CD14-positive monocyte (primary cell): ENCODE measurements around the gene BLOC1S1. TPM values are rescaled to one million over a fixed set of nuclear protein-coding genes. Genes with fewer than 3 reads are reported as not detected.

Source experiments
- DNase-seq, 3 donors: peaks; one replicate each; pipeline ENCODE4 v3.0.0-alpha.2; 2011 to 2022
- H2AFZ ChIP-seq: 2 replicates; pipeline ENCODE4 v1.6.0; 2012; ENCODE audit warnings: mild to moderate bottlenecking, low read depth, low read length, inconsistent platforms; ENCODE audit not compliant: insufficient read depth, poor library complexity, severe bottlenecking
- H3K27ac ChIP-seq, 2 donors: 1 replicate in 1 of 2; 2 replicates in 1 of 2; pipeline ENCODE4 v1.5.1; 2012 to 2013; ENCODE audit warnings: low read length in 2 of 2, control low read depth in 1 of 2, inconsistent platforms in 1 of 2, low read depth in 1 of 2, mild to moderate bottlenecking in 1 of 2
- H3K27me3 ChIP-seq, 2 donors: one replicate each; pipeline versions ENCODE4 v1.6.0 to v1.6.1; 2011 to 2013; ENCODE audit warnings: low read length in 2 of 2; ENCODE audit not compliant: control insufficient read depth in 2 of 2, insufficient read depth in 2 of 2
- H3K36me3 ChIP-seq, 2 donors: replicated peaks in 1 of 2; 1 replicate in 1 of 2; 2 replicates in 1 of 2; pipeline versions ENCODE4 v1.5.1 to v1.6.1; 2012 to 2013; ENCODE audit warnings: low read length in 2 of 2, control low read depth in 1 of 2, inconsistent platforms in 1 of 2, mild to moderate bottlenecking in 1 of 2; ENCODE audit not compliant: insufficient read depth in 2 of 2, control insufficient read depth in 1 of 2
- H3K4me1 ChIP-seq, 2 donors: 1 replicate in 1 of 2; 2 replicates in 1 of 2; pipeline versions ENCODE4 v1.5.1 to v1.6.1; 2012 to 2013; ENCODE audit warnings: low read length in 2 of 2, control low read depth in 1 of 2, inconsistent platforms in 1 of 2, mild to moderate bottlenecking in 1 of 2, moderate library complexity in 1 of 2; ENCODE audit not compliant: insufficient read depth in 2 of 2, control insufficient read depth in 1 of 2
- H3K4me2 ChIP-seq: replicated peaks from 2 replicates; pipeline ENCODE3; 2012; ENCODE audit warnings: low read length, moderate library complexity, mild to moderate bottlenecking; ENCODE audit not compliant: poor library complexity, severe bottlenecking; ENCODE audit errors: extremely low read depth
- H3K4me3 ChIP-seq, 3 experiments: fragments of 200-600 bp in 1 of 3; sonication (generic) in 1 of 3; replicated peaks in 1 of 3; 1 replicate in 2 of 3; 2 replicates in 1 of 3; pipeline ENCODE4 v1.5.1; 2011 to 2013; ENCODE audit warnings: low read length in 3 of 3, mild to moderate bottlenecking in 3 of 3, control low read depth in 2 of 3, low read depth in 2 of 3, inconsistent platforms in 1 of 3, moderate library complexity in 1 of 3
- H3K79me2 ChIP-seq: 2 replicates; pipeline ENCODE4 v1.6.0; 2012; ENCODE audit warnings: mild to moderate bottlenecking, control low read depth, inconsistent platforms, low read length, moderate library complexity; ENCODE audit not compliant: insufficient read depth
- H3K9ac ChIP-seq: 2 replicates; pipeline ENCODE4 v1.6.0; 2017; ENCODE audit warnings: low read length, mild to moderate bottlenecking; ENCODE audit not compliant: insufficient read depth, poor library complexity, severe bottlenecking
- H3K9me3 ChIP-seq, 2 donors: replicated peaks in 1 of 2; 1 replicate in 1 of 2; 2 replicates in 1 of 2; pipeline versions ENCODE4 v1.5.1 to v1.6.1; 2012 to 2013; ENCODE audit warnings: low read length in 2 of 2, control low read depth in 1 of 2; ENCODE audit not compliant: control insufficient read depth in 1 of 2, insufficient read depth in 1 of 2
- H4K20me1 ChIP-seq: 2 replicates; pipeline ENCODE4 v1.6.0; 2012; ENCODE audit warnings: mild to moderate bottlenecking, low read length, control low read depth, moderate library complexity; ENCODE audit not compliant: insufficient read depth
- H3K27ac Mint-ChIP-seq, 7 donors: one replicate each; pipeline ENCODE4 v1.8.0; 2020; ENCODE audit warnings: mild to moderate bottlenecking in 7 of 7, mixed read lengths in 7 of 7, moderate library complexity in 6 of 7, inconsistent platforms in 2 of 7
- H3K27me3 Mint-ChIP-seq, 3 donors: one replicate each; pipeline ENCODE4 v1.8.0; 2021 to 2022; ENCODE audit warnings: low read depth in 3 of 3, mild to moderate bottlenecking in 3 of 3, mixed read lengths in 3 of 3, moderate library complexity in 3 of 3, inconsistent platforms in 1 of 3
- H3K36me3 Mint-ChIP-seq, 2 donors: one replicate each; pipeline ENCODE4 v1.8.0; 2020; ENCODE audit warnings: mixed read lengths in 2 of 2, inconsistent platforms in 1 of 2, mild to moderate bottlenecking in 1 of 2
- H3K4me1 Mint-ChIP-seq: one replicate; pipeline ENCODE4 v1.8.0; 2020; ENCODE audit warnings: mild to moderate bottlenecking, mixed read lengths
- H3K4me3 Mint-ChIP-seq, 2 donors: one replicate each; pipeline ENCODE4 v1.8.0; 2020; ENCODE audit warnings: mild to moderate bottlenecking in 2 of 2, mixed read lengths in 2 of 2, moderate library complexity in 1 of 2
- H3K9me3 Mint-ChIP-seq, 7 donors: one replicate each; pipeline ENCODE4 v1.8.0; 2020 to 2022; ENCODE audit warnings: mixed read lengths in 7 of 7, mild to moderate bottlenecking in 6 of 7, moderate library complexity in 6 of 7, inconsistent platforms in 2 of 7
- CTCF ChIP-seq: fragments of 200-600 bp; IDR thresholded peaks from one replicate; pipeline ENCODE4 v1.8.0; 2022; ENCODE audit warnings: antibody characterized with exemption, mild to moderate bottlenecking
- WGBS: methylation state at CpG from one replicate; pipeline ENCODE4 v1.1.5; 2013; ENCODE audit warnings: missing lambda C conversion rate; ENCODE audit not compliant: insufficient coverage; 5-methylcytosine and 5-hydroxymethylcytosine counted together
- intact Hi-C, 2 donors: fragments of 100-400 bp; cut with micrococcal nuclease; formaldehyde crosslinking; loops; one replicate each; pipeline versions ENCODE4 v1.15.0 to v1.15.1; 2023
- polyA plus RNA-seq, 3 donors: library from polyadenylated mRNA; depleted of rRNA in 1 of 3; unstranded in 2 of 3; stranded (reverse) in 1 of 3; fragments of 300-500 nt in 2 of 3; fragments of >200 nt in 1 of 3; fragmentation: Illumina TruSeq in 2 of 3; gene quantifications; 1 replicate in 2 of 3; 2 replicates in 1 of 3; pipeline ENCODE4 v1.2.3, GENCODE V29; 2012 to 2021

The BLOC1S1 gene
- polyA plus RNA-seq, 3 donors, result 222 to 358 (median 223) TPM

GRCh38 chr12:55733021-55733555 lies 17.2 kb downstream of the BLOC1S1 start:
- Mint-ChIP-seq H3K27me3 (peaks cover 0 to 8% (median 5%) of the 10 kb centered on the region in 3 donors), H3K36me3 (peaks cover 3% of the 10 kb centered on the region in 2 donors), H3K9me3 (no peaks in the 10 kb centered on the region), H3K27ac (no peak overlapping the region), H3K4me3 (no peak overlapping the region), H3K4me1 (peaks cover 26% of the 10 kb centered on the region)
- Histone ChIP-seq H2AFZ (no peak overlapping the region), H3K27ac (no peak overlapping the region), H3K4me2 (no peak overlapping the region), H3K4me3 (no peak overlapping the region), H3K79me2 (peaks cover 19% of the 10 kb centered on the region), H4K20me1 (peaks cover under 1% of the 10 kb centered on the region), H3K4me1 (peaks cover 21 to 26% of the 10 kb centered on the region in 2 donors), H3K9ac (no peak overlapping the region), H3K27me3 (no peaks in the 10 kb centered on the region), H3K9me3 (no peaks in the 10 kb centered on the region), H3K36me3 (no peaks in the 10 kb centered on the region)
- WGBS, result 97% methylated on average over 10 of the region's 14 CpGs
- no peak for TF ChIP-seq CTCF
- intact Hi-C loops, result no loop called here
- DNase-seq, result no peak

DNA sequence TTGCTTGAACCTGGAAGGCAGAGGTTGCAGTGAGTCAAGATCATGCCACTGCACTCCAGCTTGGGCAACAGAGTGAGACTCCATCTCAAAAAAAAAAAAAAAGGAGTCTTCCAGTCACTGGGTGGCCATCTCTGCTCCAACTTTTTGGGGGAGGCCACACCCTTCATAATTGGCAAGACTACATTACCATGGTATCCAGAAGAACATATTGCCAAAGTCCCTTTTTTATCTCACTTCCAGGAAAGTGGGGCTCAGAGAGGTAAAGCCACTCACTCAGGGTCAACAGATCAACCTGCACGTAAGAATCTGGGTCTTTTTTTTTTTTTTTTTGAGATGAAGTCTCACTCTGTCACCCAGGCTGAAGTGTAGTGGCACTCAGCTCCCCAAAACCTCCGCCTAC lies 18.0 kb downstream of the BLOC1S1 start:
- Mint-ChIP-seq H3K4me1 (peaks cover 32% of the 10 kb centered on the region), H3K4me3 (no peak overlapping the region), H3K9me3 (no peaks in the 10 kb centered on the region), H3K36me3 (peaks cover 3% of the 10 kb centered on the region in 2 donors), H3K27me3 (peaks cover 0 to 8% (median 5%) of the 10 kb centered on the region in 3 donors), H3K27ac (peak overlapping the region in 1 of 7 donors; percentile 45)
- no peaks in the 10 kb centered on the region for H4K20me1 ChIP-seq
- no peaks in the 10 kb centered on the region for H3K9me3 ChIP-seq
- no peaks in the 10 kb centered on the region for H3K27me3 ChIP-seq
- peaks cover 11% of the 10 kb centered on the region for H3K79me2 ChIP-seq
- no peak overlapping the region for H3K4me2 ChIP-seq
- H3K4me3 ChIP-seq, result no peak overlapping the region
- peaks cover 25 to 32% of the 10 kb centered on the region in 2 donors for H3K4me1 ChIP-seq
- H2AFZ ChIP-seq, result no peak overlapping the region
- no peaks in the 10 kb centered on the region for H3K36me3 ChIP-seq
- no peak for DNase-seq
- no peak overlapping the region for H3K27ac ChIP-seq
- intact Hi-C loops, result no loop called here
- no peak overlapping the region for H3K9ac ChIP-seq
- WGBS, result 100% methylated on average over 2 of the region's 2 CpGs
- TF ChIP-seq CTCF, result no peak
